BE2C (cell line): ENCODE results near the gene RFXAP.
A peak's percentile ranks its signal among the peaks of the same experiment; 100 is the strongest.

Experiments
- DNase-seq: peaks from one replicate; pipeline ENCODE4 v3.0.0-alpha.2; 2020
- H3K27me3 ChIP-seq: fragments of 250-450 bp; sonication (Bioruptor Pico); 2 replicates; pipeline ENCODE4 v1.5.1; 2020; ENCODE audit warnings: mild to moderate bottlenecking
- H3K36me3 ChIP-seq: fragments of 250-450 bp; sonication (Bioruptor Pico); 2 replicates; pipeline ENCODE4 v1.5.1; 2020; ENCODE audit warnings: mild to moderate bottlenecking
- H3K4me1 ChIP-seq: fragments of 250-450 bp; sonication (Bioruptor Pico); 2 replicates; pipeline ENCODE4 v1.5.1; 2020
- H3K4me3 ChIP-seq: 2 replicates; pipeline ENCODE4 v1.5.1; 2011; ENCODE audit warnings: low read depth, low read length
- H3K9me3 ChIP-seq: fragments of 250-450 bp; sonication (Bioruptor Pico); 2 replicates; pipeline ENCODE4 v1.5.1; 2020
- CTCF ChIP-seq: IDR thresholded peaks from 2 replicates; pipeline ENCODE4 v1.5.1; 2012; ENCODE audit warnings: mild to moderate bottlenecking, low read depth, low read length

RFXAP gene

GRCh38 chr13:36839281-36839680, 20.3 kb downstream of the RFXAP start:
- peaks cover 5% of the 10 kb centered on the region; the same call in 1 of the 2 replicates for H3K36me3 ChIP-seq
- DNase-seq = no peak
- H3K27me3 ChIP-seq = no peaks in the 10 kb centered on the region
- TF ChIP-seq CTCF = no peak
- 0 out of 2 replicates have a peak, but pooled peaks cover 2% of the 10 kb centered on the region for H3K4me1 ChIP-seq
- H3K9me3 ChIP-seq = no peaks in the 10 kb centered on the region
- H3K4me3 ChIP-seq = peak overlapping the region; percentile 61

GRCh38 chr13:36839981-36840380, 21.0 kb downstream of the RFXAP start:
- no peaks in the 10 kb centered on the region for H3K27me3 ChIP-seq

GRCh38 chr13:36840718-36841250, 21.8 kb downstream of the RFXAP start:
- Histone ChIP-seq H3K36me3 (peaks cover 11% of the 10 kb centered on the region), H3K27me3 (no peaks in the 10 kb centered on the region), H3K9me3 (no peaks in the 10 kb centered on the region), H3K4me1 (0 out of 2 replicates have a peak, but pooled peaks cover 2% of the 10 kb centered on the region), H3K4me3 (peak overlapping the region; percentile 33)
- TF ChIP-seq CTCF = no peak
- no peak for DNase-seq

More at GRCh38 chr13:36839981-36840380, 21.0 kb downstream of the RFXAP start:
- 0 out of 2 replicates have a peak, but pooled peaks cover 2% of the 10 kb centered on the region for H3K4me1 ChIP-seq
- H3K4me3 ChIP-seq = peak overlapping the region; percentile 61
- TF ChIP-seq CTCF = no peak
- H3K36me3 ChIP-seq = peaks cover 5% of the 10 kb centered on the region; the same call in 1 of the 2 replicates
- H3K9me3 ChIP-seq = no peaks in the 10 kb centered on the region
- peak; percentile 44 for DNase-seq

- Histone ChIP-seq H3K4me3 (no peak overlapping the region), H3K9me3 (no peaks in the 10 kb centered on the region), H3K4me1 (0 out of 2 replicates have a peak, but pooled peaks cover 2% of the 10 kb centered on the region), H3K27me3 (no peaks in the 10 kb centered on the region), H3K36me3 (peaks cover 12% of the 10 kb centered on the region)
- TF ChIP-seq CTCF = no peak
- DNase-seq = no peak
Measured at GRCh38 chr13:36841391-36841790, 22.4 kb downstream of the RFXAP start.

- DNase-seq = no peak
- H3K36me3 ChIP-seq = peaks cover 56% of the 10 kb centered on the region
- no peaks in the 10 kb centered on the region for H3K4me1 ChIP-seq
- TF ChIP-seq CTCF = no peak
- H3K27me3 ChIP-seq = no peaks in the 10 kb centered on the region
- no peaks in the 10 kb centered on the region for H3K9me3 ChIP-seq
- no peak overlapping the region for H3K4me3 ChIP-seq
Measured at GRCh38 chr13:36847606-36848005, 28.6 kb downstream of the RFXAP start.

- peaks cover 63% of the 10 kb centered on the region for H3K36me3 ChIP-seq
Measured at GRCh38 chr13:36848199-36848982, 29.4 kb downstream of the RFXAP start.

More at GRCh38 chr13:36848199-36848982, 29.4 kb downstream of the RFXAP start:
- DNase-seq = peak; percentile 37
- peak; percentile 55 for TF ChIP-seq CTCF
- Histone ChIP-seq H3K27me3 (no peaks in the 10 kb centered on the region), H3K4me1 (no peaks in the 10 kb centered on the region), H3K9me3 (no peaks in the 10 kb centered on the region), H3K4me3 (no peak overlapping the region)
